IMR-90 (cell line): Measurements from ENCODE around the gene NBPF14. TPM values are rescaled to one million over a fixed set of nuclear protein-coding genes. Genes with fewer than 3 reads are reported as not detected.
"Not testable (repeated sequence)": the region's sequence is repeated elsewhere in the genome, so short reads cannot be mapped to it uniquely, and the experiment has no call there.

ENCODE experiments used
- ATAC-seq: fragments of 200-7000 bp; cut with Tn5 transposase; 2 replicates; pipeline ENCODE4 v1.9.1; 2020; ENCODE audit warnings: low read depth, mild to moderate bottlenecking, moderate library complexity
- BruUV-seq: library from RNA; stranded (reverse); fragments of 400-500 nt; replicated peaks from 2 replicates; lab custom pipeline; 2021; lab: Mats Ljungman, UMichigan
- CTCF ChIA-PET: fragments of 300-600 bp; formaldehyde crosslinking; extraction: SDS; loops from one replicate; lab custom pipeline; 2021; ENCODE audit warnings: antibody characterized with exemption; lab: Yijun Ruan, JAX
- POLR2A ChIA-PET: fragments of 300-600 bp; sonication (Branson Sonifier 250); formaldehyde crosslinking; loops from one replicate; lab custom pipeline; 2022; ENCODE audit warnings: antibody characterized with exemption; ENCODE audit not compliant: unreplicated experiment; lab: Charles Lee
- DNase-seq: peaks from one replicate; pipeline ENCODE4 v3.0.0; 2013
- H2AFZ ChIP-seq: replicated peaks from 2 replicates; pipeline ENCODE3; 2013; ENCODE audit warnings: low read length, mild to moderate bottlenecking; ENCODE audit not compliant: poor library complexity
- H2AK5ac ChIP-seq: 2 replicates; pipeline ENCODE4 v1.6.1; 2013; ENCODE audit warnings: low read depth, low read length, inconsistent platforms
- H2AK9ac ChIP-seq: replicated peaks from 2 replicates; pipeline ENCODE3; 2013; ENCODE audit warnings: mild to moderate bottlenecking, low read depth, low read length, moderate library complexity; ENCODE audit not compliant: poor library complexity
- H2BK120ac ChIP-seq: 2 replicates; pipeline ENCODE4 v1.6.1; 2013; ENCODE audit warnings: low read depth, low read length, inconsistent platforms
- H2BK15ac ChIP-seq: 3 replicates; pipeline ENCODE4 v1.6.1; 2013; ENCODE audit warnings: low read depth, low read length, inconsistent platforms
- H2BK20ac ChIP-seq: 2 replicates; pipeline ENCODE4 v1.6.1; 2013; ENCODE audit warnings: low read depth, mild to moderate bottlenecking, inconsistent platforms, low read length, moderate library complexity
- H2BK5ac ChIP-seq: 2 replicates; pipeline ENCODE4 v1.6.1; 2013; ENCODE audit warnings: mild to moderate bottlenecking, low read depth, low read length, inconsistent platforms; ENCODE audit not compliant: poor library complexity, severe bottlenecking
- H3K14ac ChIP-seq: replicated peaks from 2 replicates; pipeline ENCODE4 v1.6.1; 2013; ENCODE audit warnings: low read depth, low read length, inconsistent platforms
- H3K18ac ChIP-seq: 2 replicates; pipeline ENCODE4 v1.6.1; 2013; ENCODE audit warnings: low read depth, low read length, control low read depth
- H3K23ac ChIP-seq: 2 replicates; pipeline ENCODE4 v1.6.1; 2013; ENCODE audit warnings: low read depth, low read length, inconsistent platforms
- H3K27ac ChIP-seq: 2 replicates; pipeline ENCODE4 v1.5.1; 2013; ENCODE audit warnings: mild to moderate bottlenecking, control low read depth, low read length; ENCODE audit not compliant: insufficient read depth
- H3K27me3 ChIP-seq: 2 replicates; pipeline ENCODE4 v1.6.1; 2013; ENCODE audit warnings: low read length; ENCODE audit not compliant: control insufficient read depth, insufficient read depth
- H3K36me3 ChIP-seq: 2 replicates; pipeline ENCODE4 v1.6.1; 2013; ENCODE audit warnings: low read length, mixed read lengths; ENCODE audit not compliant: control insufficient read depth, insufficient read depth
- H3K4ac ChIP-seq: 2 replicates; pipeline ENCODE4 v1.6.1; 2013; ENCODE audit warnings: low read depth, low read length, inconsistent platforms
- H3K4me1 ChIP-seq: 2 replicates; pipeline ENCODE4 v1.6.1; 2013; ENCODE audit warnings: low read length, mixed read lengths; ENCODE audit not compliant: control insufficient read depth, insufficient read depth
- H3K4me2 ChIP-seq: 2 replicates; pipeline ENCODE4 v1.6.1; 2013; ENCODE audit warnings: low read depth, mild to moderate bottlenecking, control low read depth, low read length, moderate library complexity
- H3K4me3 ChIP-seq: 2 replicates; pipeline ENCODE4 v1.5.1; 2013; ENCODE audit warnings: low read depth, mild to moderate bottlenecking, control low read depth, low read length, moderate library complexity; ENCODE audit not compliant: insufficient read depth
- H3K56ac ChIP-seq: 2 replicates; pipeline ENCODE4 v1.6.1; 2013; ENCODE audit warnings: low read length, inconsistent platforms; ENCODE audit not compliant: insufficient read depth; ENCODE audit errors: extremely low read depth
- H3K79me1 ChIP-seq, 2 experiments: 2 replicates each; pipeline ENCODE4 v1.6.1; 2013; ENCODE audit warnings: low read length in 2 of 2, inconsistent platforms in 1 of 2, low read depth in 1 of 2
- H3K9ac ChIP-seq: 2 replicates; pipeline ENCODE4 v1.6.1; 2013; ENCODE audit warnings: low read depth, low read length, control low read depth
- H3K9me1 ChIP-seq: 2 replicates; pipeline ENCODE4 v1.6.1; 2013; ENCODE audit warnings: low read length, inconsistent platforms; ENCODE audit not compliant: insufficient read depth
- H3K9me3 ChIP-seq: 2 replicates; pipeline ENCODE4 v1.6.1; 2013; ENCODE audit warnings: low read length; ENCODE audit not compliant: control insufficient read depth, insufficient read depth
- H4K20me1 ChIP-seq: 2 replicates; pipeline ENCODE4 v1.6.1; 2013; ENCODE audit warnings: low read length, inconsistent platforms; ENCODE audit not compliant: insufficient read depth
- H4K5ac ChIP-seq: 2 replicates; pipeline ENCODE4 v1.6.1; 2013; ENCODE audit warnings: mild to moderate bottlenecking, low read depth, low read length, control low read depth
- H4K8ac ChIP-seq, 2 experiments: 2 replicates each; pipeline ENCODE4 v1.6.1; 2013; ENCODE audit warnings: low read depth in 2 of 2, low read length in 2 of 2, control low read depth in 1 of 2, inconsistent platforms in 1 of 2
- H4K91ac ChIP-seq: 2 replicates; pipeline ENCODE4 v1.6.1; 2013; ENCODE audit warnings: low read depth, low read length, inconsistent platforms; ENCODE audit not compliant: insufficient read depth
- WGBS, 2 experiments: methylation state at CpG; one replicate each; pipeline versions ENCODE4 v1.1.5 to v1.1.7; 2013; ENCODE audit warnings: missing lambda C conversion rate in 2 of 2; ENCODE audit not compliant: insufficient read length in 1 of 2; ENCODE audit errors: extremely low coverage in 2 of 2; 5-methylcytosine and 5-hydroxymethylcytosine counted together
- dilution Hi-C: fragments of 300-500 bp; cut with HindIII; formaldehyde crosslinking; loops from one replicate; pipeline ENCODE4 v1.14.3; 2018; ENCODE audit warnings: low sequenced_read_pairs; ENCODE audit not compliant: unreplicated experiment
- in situ Hi-C: fragments of 300-500 bp; cut with MboI; formaldehyde crosslinking; loops from 3 replicates; pipeline ENCODE4 v1.14.3; 2019; ENCODE audit warnings: low sequenced_read_pairs, inconsistent platforms, mixed read lengths
- intact Hi-C: fragments of 100-400 bp; cut with micrococcal nuclease; formaldehyde crosslinking; loops from 2 replicates; pipeline ENCODE4 v1.10.0; 2022
- polyA plus RNA-seq, 3 experiments: library from polyadenylated mRNA; depleted of rRNA; stranded (reverse); fragments of >200 nt; gene quantifications; 2 replicates each; pipeline ENCODE4 v1.2.3, GENCODE V29; 2012; ENCODE audit warnings: low replicate concordance in 1 of 3
- total RNA-seq: library from RNA; depleted of rRNA; stranded (reverse); fragments of >200 nt; gene quantifications from 2 replicates; pipeline ENCODE4 v1.2.3, GENCODE V29; 2012

Gene NBPF14
- total and polyA plus RNA-seq, 2 of the 4 experiments (the other 2 are of a cell fraction) = 16.5 to 43.7 TPM

DNA sequence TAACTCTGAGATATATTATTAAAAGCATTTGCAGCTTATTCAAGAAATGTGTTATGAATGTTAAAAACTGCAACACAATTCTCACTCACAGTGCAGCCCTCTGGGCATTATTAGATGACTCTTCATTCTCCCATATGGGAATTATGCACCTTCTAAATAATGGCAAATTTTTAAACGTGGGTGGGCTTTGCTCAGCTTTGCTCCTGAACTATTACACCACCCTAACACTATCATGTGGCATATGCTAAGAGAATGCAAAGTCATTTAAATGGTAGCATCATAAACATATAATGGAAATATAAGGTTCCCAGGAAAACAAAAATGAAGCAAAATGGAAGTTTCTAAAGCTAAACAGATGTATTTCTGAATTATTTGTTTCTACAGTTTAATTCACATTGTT lies 22.4 kb upstream of the NBPF14 start:
- CTCF ChIA-PET, H3K4ac ChIP-seq, H2BK15ac ChIP-seq, H3K4me1 ChIP-seq, ATAC-seq, H3K27me3 ChIP-seq, H3K18ac ChIP-seq, H3K23ac ChIP-seq, H3K9me1 ChIP-seq, intact Hi-C loops, H2BK20ac ChIP-seq, H4K91ac ChIP-seq, POLR2A ChIA-PET, H2BK120ac ChIP-seq, H3K36me3 ChIP-seq, H2AK5ac ChIP-seq, BruUV-seq, in situ Hi-C loops, H3K4me3 ChIP-seq, H3K4me2 ChIP-seq, H3K27ac ChIP-seq, H3K14ac ChIP-seq, H2AFZ ChIP-seq, H3K56ac ChIP-seq, H3K9ac ChIP-seq, H3K9me3 ChIP-seq, H2AK9ac ChIP-seq, H4K8ac ChIP-seq, H3K79me1 ChIP-seq, H4K5ac ChIP-seq, H2BK5ac ChIP-seq, DNase-seq, H4K20me1 ChIP-seq, dilution Hi-C loops: not testable (repeated sequence)
- no CpG with 5 or more reads among the region's 1 CpG for WGBS, 2 experiments

- dilution Hi-C loops, H3K56ac ChIP-seq, H3K9me3 ChIP-seq, H3K4me3 ChIP-seq, H3K4me2 ChIP-seq, H2BK5ac ChIP-seq, H4K20me1 ChIP-seq, H3K9ac ChIP-seq, H2BK120ac ChIP-seq, BruUV-seq, H3K23ac ChIP-seq, H3K36me3 ChIP-seq, H2AK5ac ChIP-seq, ATAC-seq, H2BK20ac ChIP-seq, H3K18ac ChIP-seq, H3K4ac ChIP-seq, H4K8ac ChIP-seq, intact Hi-C loops, H2BK15ac ChIP-seq, H2AK9ac ChIP-seq, H3K4me1 ChIP-seq, H4K5ac ChIP-seq, in situ Hi-C loops, H3K9me1 ChIP-seq, CTCF ChIA-PET, H4K91ac ChIP-seq, POLR2A ChIA-PET, H3K27ac ChIP-seq, H3K79me1 ChIP-seq, H2AFZ ChIP-seq, H3K14ac ChIP-seq, H3K27me3 ChIP-seq: not testable (repeated sequence)
- no CpG with 5 or more reads among the region's 2 CpGs for WGBS, 2 experiments
- peak; percentile 0 for DNase-seq
Measured at GRCh38 chr1:148605266-148605665, 9.5 kb upstream of the NBPF14 start.
